OCI-LY7 (cell line): ENCODE results near the gene ZNF467. TPM values are rescaled to one million over a fixed set of nuclear protein-coding genes. Genes with fewer than 3 reads are reported as not detected.
A peak's percentile ranks its signal among the peaks of the same experiment; 100 is the strongest.

Source experiments
- BruUV-seq: library from RNA; stranded (reverse); fragments of 400-500 nt; replicated peaks from 2 replicates; lab custom pipeline; 2021; lab: Mats Ljungman, UMichigan
- CTCF ChIA-PET: fragments of 300-600 bp; sonication (Branson Sonifier 250); formaldehyde crosslinking; loops from one replicate; lab custom pipeline; 2022; ENCODE audit warnings: antibody characterized with exemption; ENCODE audit not compliant: unreplicated experiment; lab: Charles Lee
- POLR2A ChIA-PET: fragments of 300-600 bp; sonication (Branson Sonifier 250); formaldehyde crosslinking; loops from one replicate; lab custom pipeline; 2022; ENCODE audit warnings: antibody characterized with exemption; lab: Charles Lee
- DNase-seq: peaks from one replicate; pipeline ENCODE4 v3.0.0-alpha.2; 2015; ENCODE audit warnings: low spot score
- H2AFZ ChIP-seq: fragments of 200-600 bp; sonication (generic), shearing (Covaris generic); 2 replicates; pipeline ENCODE4 v1.6.1; 2014; ENCODE audit warnings: mild to moderate bottlenecking, antibody characterized with exemption, low read length, moderate library complexity
- H3K27ac ChIP-seq: fragments of 200-600 bp; sonication (generic); 2 replicates; pipeline ENCODE4 v1.5.1; 2014; ENCODE audit warnings: mixed run types, low read depth, mild to moderate bottlenecking, moderate library complexity, low read length, inconsistent platforms; ENCODE audit not compliant: poor library complexity, severe bottlenecking
- H3K36me3 ChIP-seq: fragments of 200-600 bp; sonication (generic); 2 replicates; pipeline ENCODE4 v1.6.1; 2014; ENCODE audit warnings: mild to moderate bottlenecking, antibody characterized with exemption, low read length, moderate library complexity, mixed read lengths; ENCODE audit not compliant: insufficient read depth
- H3K4me1 ChIP-seq: fragments of 200-600 bp; sonication (generic); 2 replicates; pipeline ENCODE4 v1.5.1; 2014; ENCODE audit warnings: mild to moderate bottlenecking, low read length; ENCODE audit not compliant: insufficient read depth, poor library complexity, severe bottlenecking
- H3K4me2 ChIP-seq: fragments of 200-600 bp; sonication (generic); 2 replicates; pipeline ENCODE4 v1.6.1; 2014; ENCODE audit warnings: mild to moderate bottlenecking, low read length
- H3K4me3 ChIP-seq: fragments of 200-600 bp; sonication (generic); 2 replicates; pipeline ENCODE4 v1.5.1; 2014; ENCODE audit warnings: mild to moderate bottlenecking, low read depth, low read length; ENCODE audit not compliant: poor library complexity, severe bottlenecking
- H3K79me2 ChIP-seq: fragments of 200-600 bp; sonication (generic); 2 replicates; pipeline ENCODE4 v1.6.1; 2016; ENCODE audit warnings: low read depth, mild to moderate bottlenecking, low read length, moderate library complexity, mixed read lengths; ENCODE audit not compliant: insufficient read depth
- H3K9me2 ChIP-seq: fragments of 200-600 bp; sonication (generic); 2 replicates; pipeline ENCODE4 v1.6.1; 2016; ENCODE audit warnings: mild to moderate bottlenecking, low read length, mixed read lengths; ENCODE audit not compliant: insufficient read depth
- H3K9me3 ChIP-seq: fragments of 200-600 bp; sonication (generic); 2 replicates; pipeline ENCODE4 v1.6.1; 2014; ENCODE audit warnings: mild to moderate bottlenecking, mixed run types, low read length, mixed read lengths
- H4K20me1 ChIP-seq: fragments of 200-600 bp; sonication (generic); 2 replicates; pipeline ENCODE4 v1.6.1; 2014; ENCODE audit warnings: mild to moderate bottlenecking, antibody characterized with exemption, low read length, moderate library complexity, mixed read lengths; ENCODE audit not compliant: insufficient read depth
- EZH2phosphoT487 ChIP-seq: fragments of 200-600 bp; sonication (generic); IDR thresholded peaks from 2 replicates; pipeline ENCODE4 v1.6.1; 2018; ENCODE audit warnings: low read depth, borderline replicate concordance, mild to moderate bottlenecking, mixed run types, antibody characterized with exemption, low read length, moderate library complexity, mixed read lengths
- intact Hi-C: fragments of 100-400 bp; cut with micrococcal nuclease; formaldehyde crosslinking; loops from one replicate; pipeline ENCODE4 v1.10.0; 2022; ENCODE audit not compliant: unreplicated experiment
- total RNA-seq, 2 experiments: library from RNA; depleted of rRNA in 1 of 2; stranded (reverse); fragments of >200 nt in 1 of 2; shearing (Covaris generic) in 1 of 2; gene quantifications; 2 replicates each; pipeline ENCODE4 v1.2.3, GENCODE V29; 2014 to 2022
- TF ChIP-seq, protein P1 (sequence below): fragments of 200-600 bp; sonication (generic); conservative IDR thresholded peaks from 2 replicates; pipeline ENCODE4 v1.5.1; 2014; ENCODE audit warnings: mild to moderate bottlenecking, antibody characterized with exemption, low read length, moderate library complexity, mixed read lengths

ZNF467 gene
- total RNA-seq, 2 experiments from 2014 or later, result 0.22 to 0.40 TPM

DNA sequence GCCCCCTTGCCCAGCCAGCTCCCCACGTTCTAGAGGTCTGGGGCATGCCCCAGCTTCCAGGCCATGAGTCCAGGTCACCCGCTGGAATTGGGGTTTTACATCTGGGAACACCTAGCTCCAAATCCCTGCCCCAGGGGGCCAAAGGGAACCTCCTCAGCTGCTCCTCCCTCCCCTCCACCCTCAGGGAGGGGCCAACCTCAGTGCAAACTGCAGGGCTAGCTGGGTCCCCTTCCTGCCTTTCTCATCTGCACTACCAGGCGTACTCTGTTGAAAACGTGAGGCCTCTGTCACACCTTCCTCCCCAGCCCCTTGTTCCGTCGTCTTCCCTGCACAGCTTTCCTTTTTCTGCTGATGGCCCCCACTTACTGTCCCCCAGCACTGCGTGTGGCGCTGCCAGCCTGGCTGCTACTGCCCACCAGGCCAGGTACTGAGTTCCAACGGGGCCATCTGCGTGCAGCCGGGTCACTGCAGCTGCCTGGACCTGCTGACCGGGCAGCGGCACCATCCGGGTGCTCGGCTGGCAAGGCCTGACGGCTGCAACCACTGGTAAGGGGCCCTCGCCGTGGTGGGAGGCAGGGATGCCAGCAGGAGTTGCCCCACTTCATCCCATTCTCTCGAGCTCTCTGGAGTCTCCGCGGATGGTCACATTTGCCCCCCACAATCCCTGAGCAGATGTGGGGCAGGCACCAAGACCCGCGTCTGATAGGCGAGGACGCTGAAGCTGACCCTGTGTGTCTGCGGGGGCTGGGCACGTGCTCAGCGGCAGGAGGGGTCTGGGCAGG, 40.1 kb upstream of the ZNF467 start:
- H3K9me3 ChIP-seq, result no peaks in the 10 kb centered on the region
- no peak overlapping the region for H3K4me2 ChIP-seq
- no peaks in the 10 kb centered on the region for H3K36me3 ChIP-seq
- POLR2A ChIA-PET, result no interaction called here
- no peak overlapping the region for H3K27ac ChIP-seq
- H4K20me1 ChIP-seq, result no peaks in the 10 kb centered on the region
- CTCF ChIA-PET, result no interaction called here
- H3K9me2 ChIP-seq, result no peaks in the 10 kb centered on the region
- no peak overlapping the region for H2AFZ ChIP-seq
- DNase-seq, result no peak
- BruUV-seq, result no TSS peak
- H3K4me1 ChIP-seq, result no peaks in the 10 kb centered on the region
- intact Hi-C loops, result no loop called here
- no peaks in the 10 kb centered on the region for H3K79me2 ChIP-seq
- TF ChIP-seq, protein P1, sequence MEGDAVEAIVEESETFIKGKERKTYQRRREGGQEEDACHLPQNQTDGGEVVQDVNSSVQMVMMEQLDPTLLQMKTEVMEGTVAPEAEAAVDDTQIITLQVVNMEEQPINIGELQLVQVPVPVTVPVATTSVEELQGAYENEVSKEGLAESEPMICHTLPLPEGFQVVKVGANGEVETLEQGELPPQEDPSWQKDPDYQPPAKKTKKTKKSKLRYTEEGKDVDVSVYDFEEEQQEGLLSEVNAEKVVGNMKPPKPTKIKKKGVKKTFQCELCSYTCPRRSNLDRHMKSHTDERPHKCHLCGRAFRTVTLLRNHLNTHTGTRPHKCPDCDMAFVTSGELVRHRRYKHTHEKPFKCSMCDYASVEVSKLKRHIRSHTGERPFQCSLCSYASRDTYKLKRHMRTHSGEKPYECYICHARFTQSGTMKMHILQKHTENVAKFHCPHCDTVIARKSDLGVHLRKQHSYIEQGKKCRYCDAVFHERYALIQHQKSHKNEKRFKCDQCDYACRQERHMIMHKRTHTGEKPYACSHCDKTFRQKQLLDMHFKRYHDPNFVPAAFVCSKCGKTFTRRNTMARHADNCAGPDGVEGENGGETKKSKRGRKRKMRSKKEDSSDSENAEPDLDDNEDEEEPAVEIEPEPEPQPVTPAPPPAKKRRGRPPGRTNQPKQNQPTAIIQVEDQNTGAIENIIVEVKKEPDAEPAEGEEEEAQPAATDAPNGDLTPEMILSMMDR, result no peak
- no peak overlapping the region for H3K4me3 ChIP-seq

DNA sequence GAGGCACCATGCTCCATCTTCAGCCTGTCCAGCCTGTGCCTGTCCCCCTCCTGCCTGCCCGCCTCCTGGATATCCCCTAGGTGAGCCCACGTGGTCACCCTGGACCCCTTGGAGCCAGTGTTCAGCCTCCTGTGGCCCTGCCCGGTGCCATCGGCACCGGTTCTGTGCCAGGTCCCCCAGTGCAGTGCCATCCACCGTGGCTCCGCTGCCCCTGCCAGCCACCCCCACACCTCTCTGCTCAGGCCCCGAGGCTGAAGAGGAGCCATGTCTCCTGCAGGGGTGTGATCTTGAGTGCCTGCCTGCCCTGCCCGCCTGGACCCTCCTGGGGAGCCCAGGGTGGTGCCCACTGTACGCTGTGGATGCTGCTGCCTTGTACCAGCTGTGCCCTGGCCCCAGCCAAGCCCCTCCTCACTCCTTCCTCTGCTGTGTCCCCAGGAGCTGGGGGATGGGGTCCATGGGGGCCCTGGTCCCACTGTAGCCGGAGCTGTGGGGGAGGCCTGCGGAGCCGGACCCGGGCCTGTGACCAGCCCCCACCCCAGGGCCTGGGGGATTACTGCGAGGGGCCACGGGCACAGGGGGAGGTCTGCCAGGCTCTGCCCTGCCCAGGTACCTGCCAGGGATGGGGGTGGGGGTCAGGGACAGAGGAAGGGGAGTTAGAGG, 38.6 kb upstream of the ZNF467 start:
- CTCF ChIA-PET, result no interaction called here
- TF ChIP-seq EZH2phosphoT487, result no peak
- TF ChIP-seq, protein P1, result no peak
- no peaks in the 10 kb centered on the region for H4K20me1 ChIP-seq
- intact Hi-C loops, result no loop called here
- H3K79me2 ChIP-seq, result no peaks in the 10 kb centered on the region
- no peaks in the 10 kb centered on the region for H3K9me2 ChIP-seq
- H3K27ac ChIP-seq, result no peak overlapping the region
- H3K36me3 ChIP-seq, result no peaks in the 10 kb centered on the region
- H2AFZ ChIP-seq, result no peak overlapping the region
- H3K4me1 ChIP-seq, result no peaks in the 10 kb centered on the region
- no peaks in the 10 kb centered on the region for H3K9me3 ChIP-seq
- no TSS peak for BruUV-seq
- no peak overlapping the region for H3K4me3 ChIP-seq
- no peak for DNase-seq
- POLR2A ChIA-PET, result no interaction called here
- no peak overlapping the region for H3K4me2 ChIP-seq

DNA sequence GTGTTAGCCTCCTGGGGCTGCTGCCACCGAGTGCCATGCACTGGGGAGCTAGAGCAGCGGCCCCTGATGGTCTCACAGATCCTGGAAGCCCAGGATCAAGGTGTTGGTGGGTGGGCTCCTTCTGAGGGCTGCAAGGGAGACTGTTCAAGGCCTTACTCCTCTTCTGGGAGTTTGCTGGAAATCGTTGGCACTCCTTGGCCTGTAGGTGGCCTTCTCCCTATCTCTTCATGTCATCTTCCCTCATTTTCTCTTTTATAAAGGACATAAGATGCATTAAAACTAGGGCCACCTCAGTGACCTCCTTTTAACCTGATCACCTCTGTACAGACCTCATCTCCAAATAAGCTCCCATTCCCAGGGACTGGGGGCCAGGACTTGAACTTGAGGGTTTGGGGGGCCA, 37.8 kb upstream of the ZNF467 start:
- no TSS peak for BruUV-seq
- H3K4me2 ChIP-seq, result no peak overlapping the region
- H4K20me1 ChIP-seq, result no peaks in the 10 kb centered on the region
- no peak overlapping the region for H3K27ac ChIP-seq
- CTCF ChIA-PET, result no interaction called here
- no peaks in the 10 kb centered on the region for H3K9me2 ChIP-seq
- H3K4me3 ChIP-seq, result no peak overlapping the region
- no peak overlapping the region for H2AFZ ChIP-seq
- intact Hi-C loops, result no loop called here
- no peaks in the 10 kb centered on the region for H3K36me3 ChIP-seq
- no peak for TF ChIP-seq EZH2phosphoT487
- TF ChIP-seq, protein P1, result peak; percentile 64
- no peaks in the 10 kb centered on the region for H3K9me3 ChIP-seq
- no peaks in the 10 kb centered on the region for H3K4me1 ChIP-seq
- DNase-seq, result peak; percentile 22
- POLR2A ChIA-PET, result interaction anchor here (0.6 kb wide), 1 partner anchor 39 kb away, joined by 3 read pairs; no protein-coding TSS in a partner anchor
- no peaks in the 10 kb centered on the region for H3K79me2 ChIP-seq
